AG04450 (cell line): ENCODE data around the gene DDX10. TPM values are rescaled to one million over a fixed set of nuclear protein-coding genes. Genes with fewer than 3 reads are reported as not detected.
"Not testable (repeated sequence)": the region's sequence is repeated elsewhere in the genome, so short reads cannot be mapped to it uniquely, and the experiment has no call there.

ENCODE experiments used
- CTCF ChIA-PET: fragments of 300-600, 350-600 bp; formaldehyde crosslinking; extraction: SDS; loops from one replicate; lab custom pipeline; 2022; ENCODE audit warnings: antibody characterized with exemption, inconsistent platforms; lab: Charles Lee
- POLR2A ChIA-PET: fragments of 350-600 bp; formaldehyde crosslinking; extraction: SDS; loops from one replicate; lab custom pipeline; 2021; ENCODE audit warnings: antibody characterized with exemption, inconsistent platforms; lab: Yijun Ruan, JAX
- DNase-seq: peaks from one replicate; pipeline ENCODE4 v3.0.0-alpha.2; 2011; ENCODE audit warnings: low read depth, low spot score
- H3K27ac ChIP-seq: one replicate; pipeline ENCODE4 v1.5.1; 2012; ENCODE audit warnings: low read depth, low read length, control low read depth
- H3K27me3 ChIP-seq: one replicate; pipeline ENCODE4 v1.6.0; 2012; ENCODE audit warnings: low read length; ENCODE audit not compliant: control insufficient read depth, insufficient read depth
- H3K4me3 ChIP-seq: 2 replicates; pipeline ENCODE4 v1.5.1; 2011; ENCODE audit warnings: mild to moderate bottlenecking, low read depth, low read length, control low read depth
- H3K9me3 ChIP-seq: 2 replicates; pipeline ENCODE4 v1.5.1; 2012; ENCODE audit warnings: low read length; ENCODE audit not compliant: control insufficient read depth, insufficient read depth
- polyA plus RNA-seq: library from polyadenylated mRNA; depleted of rRNA; stranded (reverse); fragments of >200 nt; gene quantifications from 2 replicates; pipeline ENCODE4 v1.2.3, GENCODE V29; 2011
- TF ChIP-seq, protein P1 (sequence below): IDR thresholded peaks from 2 replicates; pipeline ENCODE4 v1.5.1; 2011; ENCODE audit warnings: low read depth, low read length, control low read depth, inconsistent platforms

Gene DDX10
- polyA plus RNA-seq, 1 experiment, result 27.1 TPM

DNA sequence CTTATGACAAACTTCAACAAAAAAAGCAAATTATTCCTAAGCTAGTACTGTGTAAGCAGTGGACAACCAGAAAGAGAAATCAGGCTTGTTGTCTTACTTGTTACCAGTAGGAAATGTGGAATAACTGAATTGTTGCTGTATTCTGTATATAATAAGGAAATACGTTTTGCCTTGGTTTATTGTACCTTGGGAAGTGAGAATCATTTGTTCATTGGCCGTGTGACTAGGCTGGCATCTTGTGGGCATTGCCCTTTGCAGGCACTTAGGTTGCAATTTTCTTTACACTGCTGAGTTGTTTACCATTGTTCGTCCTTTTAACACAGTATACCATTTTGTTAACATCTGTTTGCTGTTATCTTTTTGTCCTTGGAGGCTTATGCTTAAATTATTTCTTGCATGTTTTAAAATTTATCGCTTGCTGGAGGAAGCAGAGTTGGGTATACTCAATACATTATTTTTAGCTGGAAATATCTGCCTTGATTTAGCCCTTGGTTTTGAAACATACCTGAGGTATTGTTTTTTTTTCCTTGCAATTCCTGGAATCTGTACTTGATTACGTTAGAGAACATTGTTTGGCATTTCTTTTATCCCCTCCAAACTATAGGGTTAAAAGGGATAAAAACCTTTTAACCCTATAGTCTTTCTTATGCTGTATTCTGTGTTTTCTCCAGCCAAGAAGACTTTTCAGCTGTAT, 109.3 kb downstream of the DDX10 start:
- TF ChIP-seq, protein P1, sequence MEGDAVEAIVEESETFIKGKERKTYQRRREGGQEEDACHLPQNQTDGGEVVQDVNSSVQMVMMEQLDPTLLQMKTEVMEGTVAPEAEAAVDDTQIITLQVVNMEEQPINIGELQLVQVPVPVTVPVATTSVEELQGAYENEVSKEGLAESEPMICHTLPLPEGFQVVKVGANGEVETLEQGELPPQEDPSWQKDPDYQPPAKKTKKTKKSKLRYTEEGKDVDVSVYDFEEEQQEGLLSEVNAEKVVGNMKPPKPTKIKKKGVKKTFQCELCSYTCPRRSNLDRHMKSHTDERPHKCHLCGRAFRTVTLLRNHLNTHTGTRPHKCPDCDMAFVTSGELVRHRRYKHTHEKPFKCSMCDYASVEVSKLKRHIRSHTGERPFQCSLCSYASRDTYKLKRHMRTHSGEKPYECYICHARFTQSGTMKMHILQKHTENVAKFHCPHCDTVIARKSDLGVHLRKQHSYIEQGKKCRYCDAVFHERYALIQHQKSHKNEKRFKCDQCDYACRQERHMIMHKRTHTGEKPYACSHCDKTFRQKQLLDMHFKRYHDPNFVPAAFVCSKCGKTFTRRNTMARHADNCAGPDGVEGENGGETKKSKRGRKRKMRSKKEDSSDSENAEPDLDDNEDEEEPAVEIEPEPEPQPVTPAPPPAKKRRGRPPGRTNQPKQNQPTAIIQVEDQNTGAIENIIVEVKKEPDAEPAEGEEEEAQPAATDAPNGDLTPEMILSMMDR, result no peak
- Histone ChIP-seq H3K27ac (no peak overlapping the region), H3K9me3 (no peaks in the 10 kb centered on the region), H3K4me3 (no peak overlapping the region), H3K27me3 (no peaks in the 10 kb centered on the region)
- ChIA-PET CTCF (interaction anchor here (0.5 to 0.6 kb wide), 2 partner anchors 435 to 1361 kb away, joined by 3 read pairs; no protein-coding TSS in a partner anchor), POLR2A (no interaction called here)
- no peak for DNase-seq

DNA sequence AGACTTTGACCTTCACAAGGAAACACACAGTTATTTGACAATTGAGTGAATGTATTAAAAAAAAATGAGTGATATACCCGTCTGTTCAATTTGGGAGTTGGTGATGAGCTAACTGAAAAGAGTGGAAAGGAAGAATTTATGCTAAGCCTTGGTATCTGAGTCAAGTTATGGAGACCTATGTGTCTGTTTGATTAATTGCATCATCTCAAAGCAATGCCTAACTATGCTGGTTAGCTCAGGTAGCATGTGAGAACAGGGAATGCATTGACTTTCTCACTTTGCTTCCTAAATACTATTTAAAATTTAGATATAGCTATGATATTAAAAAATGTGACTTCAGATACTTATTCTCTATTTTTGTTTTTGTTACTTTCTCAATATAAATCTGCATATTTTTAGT, 110.5 kb downstream of the DDX10 start:
- Histone ChIP-seq H3K4me3 (no peak overlapping the region), H3K27me3 (no peaks in the 10 kb centered on the region), H3K9me3 (no peaks in the 10 kb centered on the region), H3K27ac (no peak overlapping the region)
- TF ChIP-seq, protein P1, result no peak
- CTCF ChIA-PET, result interaction anchor here (1.4 kb wide), 1 partner anchor 8 kb away, joined by 3 read pairs; no protein-coding TSS in a partner anchor
- POLR2A ChIA-PET, result no interaction called here
- no peak for DNase-seq

DNA sequence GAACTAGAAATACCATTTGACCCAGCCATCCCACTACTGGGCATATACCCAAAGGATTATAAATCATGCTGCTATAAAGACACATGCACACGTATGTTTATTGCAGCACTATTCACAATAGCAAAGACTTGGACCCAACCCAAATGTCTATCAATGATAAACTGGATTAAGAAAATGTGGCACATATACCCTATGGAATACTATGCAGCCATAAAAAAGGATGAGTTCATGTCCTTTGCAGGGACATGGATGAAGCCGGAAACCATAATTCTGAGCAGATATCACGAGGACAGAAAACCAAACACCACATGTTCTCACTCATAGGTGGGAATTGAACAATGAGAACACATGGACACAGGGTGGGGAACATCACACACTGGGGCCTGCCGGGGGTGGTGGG, 114.3 kb downstream of the DDX10 start:
- H3K27me3 ChIP-seq, DNase-seq, CTCF ChIA-PET, H3K4me3 ChIP-seq, POLR2A ChIA-PET, H3K9me3 ChIP-seq, H3K27ac ChIP-seq: not testable (repeated sequence)

DNA sequence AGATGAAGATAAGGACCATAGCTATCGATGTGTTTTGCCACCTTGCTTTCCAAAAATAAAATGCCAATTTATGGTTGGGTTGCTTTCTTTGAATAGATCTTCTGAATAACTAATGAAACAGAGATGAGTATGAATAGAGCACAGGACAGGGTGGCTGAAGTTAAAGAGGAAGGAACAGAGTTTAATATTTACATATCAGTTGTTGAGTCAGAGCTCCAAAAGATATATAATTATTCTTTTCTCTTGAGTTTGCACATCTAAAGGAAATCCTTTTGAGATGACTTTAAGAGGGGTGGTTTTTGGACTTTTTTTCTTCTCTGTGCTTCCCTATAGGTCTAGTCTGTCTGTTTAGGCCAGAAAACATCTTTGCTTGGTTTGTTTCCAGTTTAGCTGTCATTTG, 115.2 kb downstream of the DDX10 start:
- ChIA-PET POLR2A (no interaction called here), CTCF (interaction anchor here (0.9 to 1.3 kb wide), 3 partner anchors 9 to 82 kb away, joined by 3 to 4 read pairs (median 3); no protein-coding TSS in a partner anchor)
- Histone ChIP-seq H3K27ac (no peak overlapping the region), H3K4me3 (no peak overlapping the region), H3K27me3 (no peaks in the 10 kb centered on the region), H3K9me3 (no peaks in the 10 kb centered on the region)
- TF ChIP-seq, protein P1, result no peak
- no peak for DNase-seq

DNA sequence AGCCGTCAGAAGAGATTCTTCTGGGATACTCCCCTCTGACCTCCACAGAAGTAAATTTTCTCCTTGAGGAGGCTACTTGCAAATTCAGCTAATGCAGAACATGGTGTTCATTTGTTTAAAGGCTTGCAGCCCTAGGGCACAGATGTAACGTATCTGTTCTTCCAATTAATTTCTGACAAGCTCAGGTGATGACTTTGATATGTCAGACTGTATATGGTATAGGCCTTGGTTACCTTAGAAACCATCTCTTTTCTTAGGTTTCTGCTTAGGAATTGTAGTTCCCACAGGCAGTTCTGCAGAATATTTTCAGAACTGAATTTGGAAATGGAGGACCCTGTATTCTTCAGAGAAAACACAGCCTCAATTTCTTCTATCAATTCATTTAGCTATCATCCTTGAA, 117.1 kb downstream of the DDX10 start:
- H3K9me3 ChIP-seq, result no peaks in the 10 kb centered on the region
- CTCF ChIA-PET, result no interaction called here
- TF ChIP-seq, protein P1, result no peak
- H3K27ac ChIP-seq, result no peak overlapping the region
- no peaks in the 10 kb centered on the region for H3K27me3 ChIP-seq
- POLR2A ChIA-PET, result no interaction called here
- no peak overlapping the region for H3K4me3 ChIP-seq
- DNase-seq, result no peak
